ENCODE data around the gene BRMS1L.

Gene BRMS1L

GRCh38 chr14:35875296-35875695 lies 49.2 kb downstream of the BRMS1L start:
- TF ChIP-seq, protein P1, sequence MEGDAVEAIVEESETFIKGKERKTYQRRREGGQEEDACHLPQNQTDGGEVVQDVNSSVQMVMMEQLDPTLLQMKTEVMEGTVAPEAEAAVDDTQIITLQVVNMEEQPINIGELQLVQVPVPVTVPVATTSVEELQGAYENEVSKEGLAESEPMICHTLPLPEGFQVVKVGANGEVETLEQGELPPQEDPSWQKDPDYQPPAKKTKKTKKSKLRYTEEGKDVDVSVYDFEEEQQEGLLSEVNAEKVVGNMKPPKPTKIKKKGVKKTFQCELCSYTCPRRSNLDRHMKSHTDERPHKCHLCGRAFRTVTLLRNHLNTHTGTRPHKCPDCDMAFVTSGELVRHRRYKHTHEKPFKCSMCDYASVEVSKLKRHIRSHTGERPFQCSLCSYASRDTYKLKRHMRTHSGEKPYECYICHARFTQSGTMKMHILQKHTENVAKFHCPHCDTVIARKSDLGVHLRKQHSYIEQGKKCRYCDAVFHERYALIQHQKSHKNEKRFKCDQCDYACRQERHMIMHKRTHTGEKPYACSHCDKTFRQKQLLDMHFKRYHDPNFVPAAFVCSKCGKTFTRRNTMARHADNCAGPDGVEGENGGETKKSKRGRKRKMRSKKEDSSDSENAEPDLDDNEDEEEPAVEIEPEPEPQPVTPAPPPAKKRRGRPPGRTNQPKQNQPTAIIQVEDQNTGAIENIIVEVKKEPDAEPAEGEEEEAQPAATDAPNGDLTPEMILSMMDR (IDR thresholded peaks at IDR 0.05; ENCODE audit: low read length) = no peak
- no peak for TF ChIP-seq EZH2 (IDR thresholded peaks at IDR 0.05; ENCODE audit: borderline replicate concordance, low read length)
- no peak overlapping the region for H2AFZ ChIP-seq (ENCODE audit: low read length)
- no peaks in the 10 kb centered on the region for H3K9me3 ChIP-seq (ENCODE audit: low read length)
- no peaks in the 10 kb centered on the region for H3K4me1 ChIP-seq (ENCODE audit: insufficient read depth, low read length, severe bottlenecking)
- no peaks in the 10 kb centered on the region for H4K20me1 ChIP-seq (ENCODE audit: insufficient read depth, low read length)
- no peak overlapping the region for H3K4me2 ChIP-seq (ENCODE audit: low read length)
- H3K9me2 ChIP-seq (ENCODE audit: low read depth, low read length) = no peaks in the 10 kb centered on the region
- no peak overlapping the region for H3K27ac ChIP-seq (ENCODE audit: low read depth, low read length, poor library complexity, severe bottlenecking)
- H3K36me3 ChIP-seq (ENCODE audit: insufficient read depth, low read length) = no peaks in the 10 kb centered on the region
- H3F3A ChIP-seq (ENCODE audit: insufficient read depth, low read length) = no peaks in the 10 kb centered on the region
- no peaks in the 10 kb centered on the region for H3K79me2 ChIP-seq (ENCODE audit: insufficient read depth, low read length)
- H3K4me3 ChIP-seq (ENCODE audit: low read depth, low read length, poor library complexity, severe bottlenecking) = no peak overlapping the region
- no peaks in the 10 kb centered on the region for H3K27me3 ChIP-seq (ENCODE audit: insufficient read depth, low read length)
- H3K9ac ChIP-seq (ENCODE audit: low read length) = no peak overlapping the region

DNA sequence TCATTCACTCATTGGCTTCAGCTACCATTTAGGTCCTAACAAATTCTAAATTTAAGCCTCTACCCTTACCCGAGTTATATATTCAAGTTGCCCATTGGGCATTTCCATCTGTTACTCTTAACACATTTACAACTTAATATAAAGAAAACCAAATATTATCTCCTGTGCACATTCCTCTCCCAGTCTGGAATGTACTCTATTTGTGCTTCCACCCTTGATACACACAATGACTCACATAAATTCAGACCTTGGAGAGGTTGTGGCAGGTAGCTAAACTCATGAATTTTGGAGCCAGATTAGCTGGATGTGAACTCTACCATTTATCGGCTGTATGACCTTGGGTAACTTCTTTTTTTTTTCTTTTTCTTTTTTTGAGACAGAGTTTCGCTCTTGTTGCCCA lies 51.1 kb downstream of the BRMS1L start:
- Histone ChIP-seq H3K79me2 (ENCODE audit: insufficient read depth, low read length) (no peaks in the 10 kb centered on the region), H3K4me3 (ENCODE audit: low read depth, low read length, poor library complexity, severe bottlenecking) (no peak overlapping the region), H3K36me3 (ENCODE audit: insufficient read depth, low read length) (no peaks in the 10 kb centered on the region), H3K27ac (ENCODE audit: low read depth, low read length, poor library complexity, severe bottlenecking) (no peak overlapping the region), H3F3A (ENCODE audit: insufficient read depth, low read length) (no peaks in the 10 kb centered on the region), H3K9me3 (ENCODE audit: low read length) (no peaks in the 10 kb centered on the region), H3K9ac (ENCODE audit: low read length) (no peak overlapping the region), H3K27me3 (ENCODE audit: insufficient read depth, low read length) (no peaks in the 10 kb centered on the region), H3K4me2 (ENCODE audit: low read length) (no peak overlapping the region), H3K9me2 (ENCODE audit: low read depth, low read length) (no peaks in the 10 kb centered on the region), H4K20me1 (ENCODE audit: insufficient read depth, low read length) (no peaks in the 10 kb centered on the region), H3K4me1 (ENCODE audit: insufficient read depth, low read length, severe bottlenecking) (no peaks in the 10 kb centered on the region), H2AFZ (ENCODE audit: low read length) (no peak overlapping the region)
- TF ChIP-seq, protein P1 (IDR thresholded peaks at IDR 0.05; ENCODE audit: low read length) = no peak
- TF ChIP-seq EZH2 (IDR thresholded peaks at IDR 0.05; ENCODE audit: borderline replicate concordance, low read length) = no peak

- H3F3A ChIP-seq (ENCODE audit: insufficient read depth, low read length) = no peaks in the 10 kb centered on the region
- H3K4me3 ChIP-seq (ENCODE audit: low read depth, low read length, poor library complexity, severe bottlenecking) = no peak overlapping the region
- TF ChIP-seq, protein P1 (IDR thresholded peaks at IDR 0.05; ENCODE audit: low read length) = no peak
- TF ChIP-seq EZH2 (IDR thresholded peaks at IDR 0.05; ENCODE audit: borderline replicate concordance, low read length) = no peak
- no peak overlapping the region for H3K27ac ChIP-seq (ENCODE audit: low read depth, low read length, poor library complexity, severe bottlenecking)
- no peaks in the 10 kb centered on the region for H3K79me2 ChIP-seq (ENCODE audit: insufficient read depth, low read length)
- no peak overlapping the region for H3K4me2 ChIP-seq (ENCODE audit: low read length)
- H3K9me3 ChIP-seq (ENCODE audit: low read length) = no peaks in the 10 kb centered on the region
- H4K20me1 ChIP-seq (ENCODE audit: insufficient read depth, low read length) = no peaks in the 10 kb centered on the region
- H2AFZ ChIP-seq (ENCODE audit: low read length) = no peak overlapping the region
- H3K9ac ChIP-seq (ENCODE audit: low read length) = no peak overlapping the region
- no peaks in the 10 kb centered on the region for H3K9me2 ChIP-seq (ENCODE audit: low read depth, low read length)
- no peaks in the 10 kb centered on the region for H3K36me3 ChIP-seq (ENCODE audit: insufficient read depth, low read length)
- no peaks in the 10 kb centered on the region for H3K27me3 ChIP-seq (ENCODE audit: insufficient read depth, low read length)
- H3K4me1 ChIP-seq (ENCODE audit: insufficient read depth, low read length, severe bottlenecking) = no peaks in the 10 kb centered on the region
These were observed 52.4 kb downstream of the BRMS1L start for GRCh38 chr14:35878272-35879150.
